Gastrocnemius medialis (tissue), 4 donors: Measurements from ENCODE around the gene CC2D2A.

Experiments used
- CTCF ChIP-seq, 5 experiments: fragments of 450-650 bp in 3 of 5; fragments of 200-600 bp in 2 of 5; sonication (generic) in 2 of 5; IDR thresholded peaks in 4 of 5; conservative IDR thresholded peaks in 1 of 5; 1 replicate in 4 of 5; 2 replicates in 1 of 5; pipeline ENCODE4 v1.5.1; 2016 to 2019; ENCODE audit warnings: antibody characterized with exemption in 5 of 5, mild to moderate bottlenecking in 3 of 5, moderate library complexity in 3 of 5
- POLR2A ChIP-seq, 2 donors: fragments of 450-650 bp; IDR thresholded peaks; one replicate each; pipeline ENCODE4 v1.6.1; 2017; ENCODE audit warnings: antibody characterized with exemption in 2 of 2, mild to moderate bottlenecking in 2 of 2, moderate library complexity in 2 of 2

GRCh38 chr4:15612136-15612535, 142.5 kb downstream of the CC2D2A start:
- TF ChIP-seq CTCF (IDR thresholded peaks at IDR 0.05 in 4 of 5, conservative IDR thresholded peaks at IDR 0.05 in 1 of 5) (no peak), POLR2A (IDR thresholded peaks at IDR 0.05) (no peak)
